A204.1 (cell line): ENCODE data around the gene FCSK.
"Not testable (repeated sequence)": the region's sequence is repeated elsewhere in the genome, so short reads cannot be mapped to it uniquely, and the experiment has no call there.

Experiments used
- FAIRE-seq: peaks from 2 replicates; lab custom pipeline; 2012; peaks lifted over from hg19 to GRCh38; lab: Jason Lieb, UNC

The FCSK gene

GRCh38 chr16:70454222-70455034 is at the start of gene FCSK:
Gene FCSK (plus strand): TSS chr16:70454595. CDS start chr16:70463191, 8,596 bp downstream.
- no peak for FAIRE-seq

- not testable (repeated sequence) for FAIRE-seq
These were observed 48.3 kb upstream of the FCSK start for GRCh38 chr16:70406104-70406503.

DNA sequence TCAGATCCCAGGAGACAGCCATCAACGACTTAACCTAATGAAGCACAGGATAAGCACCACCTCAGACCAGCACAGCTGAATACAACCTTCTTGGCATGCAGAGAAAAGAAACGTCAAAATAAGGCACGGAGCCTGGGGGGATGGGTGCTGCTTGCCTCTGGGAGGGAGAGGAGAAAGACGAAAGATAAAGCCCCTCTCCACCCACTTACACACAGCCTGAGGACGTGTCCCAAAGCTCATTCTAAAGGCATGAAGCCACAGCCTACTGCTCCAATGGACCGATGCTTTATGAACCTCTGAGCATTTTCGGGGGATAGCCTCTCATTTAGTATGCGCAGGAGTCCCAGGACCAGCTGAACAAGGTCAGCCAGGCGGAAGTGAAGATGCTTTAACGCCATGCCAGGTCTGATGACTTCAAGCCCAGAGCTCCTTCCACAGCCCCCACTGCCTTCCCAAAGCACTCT is 46.6 kb upstream of the FCSK start:
- FAIRE-seq, result no peak

- FAIRE-seq, result no peak
These were observed 43.7 kb upstream of the FCSK start for GRCh38 chr16:70410734-70411133.

DNA sequence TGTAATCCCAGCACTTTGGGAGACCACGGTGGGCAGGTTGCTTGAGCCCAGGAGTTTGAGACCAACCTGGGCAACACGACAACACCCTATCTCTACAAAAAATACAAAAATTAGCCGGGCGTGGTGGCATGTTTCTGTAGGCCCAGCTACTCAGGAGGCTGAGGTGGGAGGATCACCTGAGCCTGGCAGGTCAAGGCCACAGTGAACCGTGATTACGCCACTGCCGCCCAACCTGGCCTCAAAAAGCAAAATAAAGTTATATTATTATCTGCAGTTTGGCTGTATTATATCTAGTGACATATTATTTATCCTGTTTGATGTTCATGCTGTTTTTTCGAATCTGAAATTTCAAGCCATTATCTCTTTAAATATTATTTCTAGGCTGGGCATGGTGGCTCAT is 42.0 kb upstream of the FCSK start:
- FAIRE-seq, result no peak

DNA sequence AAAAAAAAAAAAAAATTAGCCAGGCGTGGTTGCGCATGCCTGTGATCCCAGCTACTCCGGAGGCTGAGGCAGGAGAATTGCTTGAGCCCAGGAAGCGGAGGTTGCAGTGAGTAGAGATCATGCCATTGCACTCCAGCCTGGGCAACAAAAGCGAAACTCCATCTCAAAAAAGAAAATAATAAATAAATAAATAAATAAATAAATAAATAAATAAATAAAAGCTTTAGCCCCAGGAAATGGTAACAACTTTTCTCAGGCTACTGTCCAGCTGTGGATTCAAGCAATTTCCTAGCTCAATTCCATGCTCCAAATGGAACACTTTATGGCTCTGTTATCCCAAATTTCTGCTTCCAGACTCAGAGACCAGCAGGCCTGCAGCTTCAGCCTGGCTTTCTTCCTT is 40.8 kb upstream of the FCSK start:
- FAIRE-seq, result not testable (repeated sequence)

DNA sequence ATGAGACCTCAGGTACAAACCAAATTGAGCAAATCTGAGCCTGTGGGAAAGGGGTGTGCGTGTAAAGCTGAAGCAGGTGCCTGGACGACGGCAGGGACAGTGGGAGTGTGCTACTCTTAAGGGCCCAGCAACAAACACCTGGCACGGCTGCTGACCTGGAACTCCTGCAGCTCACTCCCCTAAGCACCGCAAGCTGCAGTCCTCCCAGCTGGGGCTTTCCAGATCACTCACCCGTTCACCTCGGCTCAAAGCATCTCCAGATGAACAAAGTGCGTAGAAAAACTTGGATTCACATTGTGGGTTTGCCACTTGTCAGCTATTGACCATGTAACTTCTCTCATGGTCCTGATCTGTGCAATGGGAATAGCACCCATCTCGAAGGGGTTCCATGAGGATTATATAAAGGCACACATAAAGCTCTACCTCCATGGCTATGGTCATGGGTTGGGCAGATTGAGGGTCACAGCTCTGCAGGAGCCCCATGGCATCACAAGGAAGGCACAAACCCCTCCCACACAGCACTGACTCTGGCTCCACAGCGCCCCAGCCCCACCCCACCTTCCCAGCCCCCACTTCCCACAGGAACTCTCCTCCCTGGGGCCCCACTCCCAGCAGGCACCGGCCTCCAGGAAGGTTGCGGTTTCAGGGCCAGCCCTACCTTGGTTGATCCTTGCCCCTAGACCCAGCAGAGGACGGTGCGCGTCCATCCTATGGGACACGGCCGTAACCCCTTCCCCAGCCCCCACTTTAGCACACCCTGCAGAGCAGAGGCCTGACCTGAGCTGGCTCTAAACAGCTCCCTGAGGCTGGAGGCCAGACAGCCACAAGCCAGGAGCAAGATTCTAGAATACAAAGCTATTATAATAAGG is 37.4 kb upstream of the FCSK start:
- FAIRE-seq, result no peak

- FAIRE-seq, result no peak
These were observed 36.7 kb upstream of the FCSK start for GRCh38 chr16:70417661-70418060.

DNA sequence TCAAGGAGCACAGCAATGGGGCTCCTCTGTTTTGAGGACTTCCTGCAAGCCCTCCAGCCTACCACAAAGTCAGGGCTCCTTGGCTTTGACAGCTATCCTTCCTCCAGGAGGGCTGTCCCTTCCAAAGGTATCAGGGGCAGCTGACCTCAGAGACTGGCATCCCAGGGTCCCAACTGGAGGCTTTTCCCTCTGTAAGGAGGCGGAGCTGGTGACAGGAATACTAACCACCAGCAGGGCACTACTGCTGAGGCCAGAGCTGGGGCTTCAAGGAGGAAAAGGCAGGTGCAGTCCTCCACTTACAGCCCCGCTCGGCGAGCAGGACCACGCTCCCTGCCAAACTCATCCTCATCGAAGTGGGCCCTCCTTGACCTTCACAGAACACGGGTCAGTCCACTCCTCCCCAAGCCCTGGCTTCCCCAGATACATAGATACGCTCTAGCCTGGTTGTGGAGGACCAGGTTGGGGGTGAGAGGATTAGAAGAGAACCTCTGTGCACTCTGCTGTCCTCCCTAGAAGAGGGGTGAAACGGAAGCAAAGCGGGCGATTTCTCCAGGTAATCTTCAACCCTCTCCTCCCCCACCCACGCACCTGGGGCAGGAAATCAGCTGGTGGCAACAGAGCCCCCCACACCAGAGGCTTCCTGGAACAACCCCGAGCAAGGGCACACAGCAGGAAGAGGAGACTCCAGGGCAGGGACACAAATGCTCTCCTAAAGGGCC is 36.0 kb upstream of the FCSK start:
- FAIRE-seq, result no peak

DNA sequence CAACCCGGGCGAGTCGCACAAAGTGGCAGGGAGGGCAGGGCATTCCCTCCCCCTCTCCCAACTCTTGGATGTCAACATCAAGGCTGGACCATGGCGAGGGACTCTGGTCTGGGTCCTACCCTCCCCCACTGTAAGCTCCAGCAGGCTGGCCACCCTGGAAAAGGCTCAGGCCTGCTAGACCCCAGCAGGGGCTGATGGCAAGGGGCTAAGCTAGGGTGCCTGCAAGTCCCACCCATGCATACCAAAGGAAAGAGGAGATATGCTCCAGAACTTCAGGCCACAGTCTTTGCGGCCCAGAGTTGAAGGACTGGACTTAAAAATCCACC is 35.4 kb upstream of the FCSK start:
- no peak for FAIRE-seq

DNA sequence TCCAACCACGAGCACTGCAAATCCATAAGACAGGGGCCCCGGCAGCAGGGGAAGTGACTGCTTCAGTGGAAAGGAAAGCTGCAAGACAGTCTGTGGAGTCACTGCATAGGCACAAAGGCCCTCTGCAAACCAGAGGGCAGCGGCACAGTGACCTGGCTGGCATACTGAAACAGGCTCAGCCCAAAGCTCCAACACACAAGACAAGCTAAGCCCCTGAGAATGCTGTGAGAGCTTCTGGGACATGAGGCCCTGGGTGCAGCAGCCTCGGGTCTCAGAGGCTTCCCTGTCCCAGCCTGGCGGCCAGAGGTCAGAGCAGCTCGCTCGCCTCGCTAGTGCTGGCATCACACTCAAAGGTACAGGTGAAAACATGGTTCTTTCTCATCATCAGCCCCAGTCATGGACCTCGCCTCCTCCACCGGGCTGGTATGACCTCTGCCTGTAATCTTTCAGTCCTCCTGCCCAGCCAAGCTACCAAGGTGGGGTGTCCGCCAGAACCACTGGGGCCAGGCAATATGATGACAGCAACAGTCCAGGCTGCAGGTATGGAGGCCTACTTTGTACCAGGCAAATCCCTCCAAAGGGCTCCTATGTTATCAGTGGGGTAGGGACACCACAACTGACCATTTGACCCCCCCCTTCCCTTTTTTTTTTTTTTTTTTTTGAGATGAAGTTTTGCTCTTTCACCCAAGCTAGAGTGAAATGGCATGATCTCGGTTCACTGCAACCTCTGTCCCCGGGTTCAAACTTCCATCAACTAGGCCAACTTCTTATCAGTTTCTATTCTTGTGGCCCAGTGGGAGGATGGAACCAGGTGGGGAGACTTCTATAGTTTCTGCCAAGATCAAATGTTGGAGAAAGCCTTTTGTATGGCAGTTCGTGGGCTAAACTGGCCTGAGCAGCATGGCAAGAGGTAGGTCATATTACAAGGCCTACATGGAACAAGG is 34.7 kb upstream of the FCSK start:
- FAIRE-seq, result no peak

DNA sequence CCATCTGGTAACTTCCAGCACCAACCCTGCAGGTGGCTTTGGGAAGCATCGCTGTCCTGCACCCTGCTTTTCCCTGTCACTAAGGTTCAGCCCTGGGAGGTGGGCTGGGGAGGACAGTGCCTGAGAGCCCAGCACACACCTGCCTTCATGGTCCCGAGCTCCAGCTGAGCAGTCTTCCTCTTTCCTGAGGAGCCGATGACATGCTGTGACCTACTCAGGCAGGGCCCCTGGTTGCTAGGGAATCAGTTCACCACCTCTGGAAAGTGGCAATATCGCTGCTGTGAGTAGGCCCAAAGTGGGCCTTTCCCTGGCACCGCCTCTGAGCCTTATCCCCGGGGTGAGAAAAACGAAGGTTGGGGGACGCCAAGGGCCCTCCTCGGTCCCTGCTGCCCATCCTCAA is 33.4 kb upstream of the FCSK start:
- FAIRE-seq, result no peak

- no peak for FAIRE-seq
These were observed 32.7 kb upstream of the FCSK start for GRCh38 chr16:70421473-70422311.

DNA sequence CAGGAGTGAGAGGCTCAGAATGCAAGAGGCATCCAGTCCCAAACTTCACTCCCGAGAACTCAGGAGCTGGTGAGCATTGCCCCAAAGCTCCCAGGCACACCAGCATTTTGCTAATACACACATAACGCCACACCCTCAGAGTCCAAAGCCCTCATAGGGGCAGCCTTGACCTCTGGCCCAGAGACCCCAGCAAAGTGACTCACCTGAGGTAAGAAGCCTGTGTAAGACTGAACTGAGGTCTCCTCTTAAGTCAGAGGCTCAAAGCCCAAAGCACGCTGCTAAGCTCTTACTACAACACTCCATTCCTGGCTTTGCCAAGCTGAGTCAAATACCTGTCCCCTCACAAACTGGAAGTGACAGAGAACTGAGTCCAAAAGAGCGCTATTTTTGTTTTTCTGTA is 31.9 kb upstream of the FCSK start:
- no peak for FAIRE-seq

- FAIRE-seq, result no peak
These were observed 26.6 kb upstream of the FCSK start for GRCh38 chr16:70427786-70428177.

- FAIRE-seq, result no peak
These were observed 26.0 kb upstream of the FCSK start for GRCh38 chr16:70428178-70428998.

DNA sequence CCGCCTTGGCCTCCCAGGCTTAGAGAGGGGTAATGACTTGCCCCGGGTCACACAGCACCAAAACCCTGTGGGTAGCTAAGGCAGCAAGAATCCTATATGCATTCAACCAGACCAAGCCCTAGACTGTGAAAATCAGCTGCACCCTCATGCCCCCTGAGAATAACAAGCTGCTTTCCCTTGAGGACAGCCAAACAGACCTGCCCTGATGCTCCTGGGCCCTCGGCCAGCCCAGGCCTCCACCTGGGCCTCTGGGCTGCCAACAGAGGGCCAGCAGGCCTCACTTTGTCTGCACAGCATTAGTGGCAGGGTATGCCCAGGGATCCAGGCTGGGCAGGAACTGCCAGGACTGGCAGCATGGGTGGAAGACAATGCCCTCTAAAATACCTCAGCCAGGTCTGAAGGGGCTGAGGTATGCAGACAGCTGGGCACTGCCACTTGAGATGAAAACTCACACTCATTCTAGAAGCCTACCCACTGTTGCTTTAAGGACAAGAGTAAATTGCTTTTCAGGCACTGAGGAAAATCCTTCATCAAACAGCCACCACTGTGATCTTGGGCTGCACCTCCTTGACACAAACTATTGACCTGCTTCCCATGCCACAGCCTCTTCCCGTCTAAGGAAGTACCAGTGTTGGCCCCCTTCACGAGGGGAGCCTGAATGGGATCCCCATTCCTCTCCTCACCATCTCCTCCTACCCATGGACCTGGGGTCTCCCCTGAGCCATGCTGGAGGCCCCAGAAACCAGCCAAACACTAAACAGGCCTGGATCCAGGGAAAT is 24.3 kb upstream of the FCSK start:
- FAIRE-seq, result no peak

DNA sequence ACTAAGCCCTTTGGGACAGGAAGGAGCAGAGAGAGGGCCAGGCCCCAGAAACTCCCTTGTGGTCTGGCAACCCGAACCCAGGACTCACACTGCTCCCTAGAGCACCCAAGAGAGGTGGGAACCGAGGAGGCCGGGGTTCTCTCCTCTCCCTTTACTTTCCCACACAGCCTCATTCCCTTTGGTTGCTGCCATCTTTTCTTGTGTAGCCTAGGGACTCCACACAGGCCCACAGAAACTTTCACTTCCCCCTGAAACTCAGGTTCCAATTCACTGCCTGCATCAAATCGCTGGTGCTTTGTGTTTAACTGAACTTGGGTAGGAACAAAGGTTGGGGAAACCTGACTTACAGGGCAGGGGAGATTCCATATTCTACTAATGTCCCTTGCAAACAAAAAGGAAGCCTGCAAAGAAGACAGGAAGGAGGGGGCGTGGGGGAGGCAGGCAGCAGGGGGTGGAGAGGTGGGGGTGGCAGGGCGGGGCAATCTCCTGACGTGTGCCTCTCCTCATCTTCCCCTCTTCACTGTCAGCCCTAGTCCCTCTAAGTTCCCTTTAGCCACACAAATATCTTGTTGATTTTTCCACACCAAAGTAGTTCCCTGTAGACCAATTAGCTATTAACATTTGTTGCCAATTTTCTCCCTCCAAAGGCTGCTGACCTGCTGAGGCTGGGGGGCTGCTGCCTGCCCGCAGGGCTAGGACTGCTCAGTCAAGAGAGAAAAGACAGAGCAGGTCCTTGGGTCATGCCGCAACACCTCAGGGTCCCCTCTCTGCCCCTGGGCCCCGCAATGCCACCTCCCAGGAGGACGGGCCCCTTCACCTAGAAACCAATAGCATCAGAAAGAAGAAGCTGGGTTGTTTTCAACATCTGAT is 23.5 kb upstream of the FCSK start:
- no peak for FAIRE-seq
